ENCODE measurements around the gene DERA. TPM values are rescaled to one million over a fixed set of nuclear protein-coding genes. Genes with fewer than 3 reads are reported as not detected.

The DERA gene
- total RNA-seq, 2 experiments from 2014 or later = 6.2 to 7.2 TPM

DNA sequence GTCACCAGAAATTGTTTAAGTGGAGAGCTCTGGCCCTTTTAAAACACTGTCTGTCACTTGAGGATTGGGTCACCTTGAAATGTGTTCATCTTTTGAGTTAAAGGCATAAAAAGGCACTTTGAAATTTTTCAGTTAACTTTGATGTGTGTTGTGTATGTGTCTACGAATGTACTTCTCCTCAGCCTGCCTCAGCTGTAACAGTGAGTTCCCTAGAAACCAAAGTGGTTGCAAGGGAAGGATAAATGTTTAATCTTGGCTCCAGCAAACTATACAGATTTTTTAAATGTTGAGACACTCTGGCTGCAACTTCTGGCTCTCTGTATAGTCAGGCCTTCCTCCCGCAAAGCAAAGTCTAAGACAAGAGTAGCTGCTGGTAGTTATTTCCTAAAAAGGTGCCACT, 8.3 kb downstream of the DERA start:
- Mint-ChIP-seq H3K4me1 (ENCODE audit: low read depth) (peaks cover 37% of the 10 kb centered on the region), H3K27me3 (no peaks in the 10 kb centered on the region), H3K36me3 (ENCODE audit: low read depth) (no peaks in the 10 kb centered on the region), H3K4me3 (no peak overlapping the region), H3K9me3 (no peaks in the 10 kb centered on the region), H3K27ac (no peak overlapping the region)
- ChIA-PET POLR2A (no interaction called here), CTCF (no interaction called here)
- H3K4me1 ChIP-seq (ENCODE audit: insufficient read depth, low read length) = no peaks in the 10 kb centered on the region
- TF ChIP-seq CTCF (IDR thresholded peaks at IDR 0.05) = no peak
- no peaks in the 10 kb centered on the region for H3K27me3 ChIP-seq (ENCODE audit: control insufficient read depth in 1 of 2, insufficient read depth in 2 of 2, low read length in 2 of 2)
- ATAC-seq (ENCODE audit: poor library complexity) (no peak), DNase-seq (no peak)
- no peak overlapping the region for H3K4me3 ChIP-seq (ENCODE audit: low read length)
- intact Hi-C loops (cut with DNase I, micrococcal nuclease) = no loop called here
- H3K27ac ChIP-seq (ENCODE audit: low read depth in 1 of 2, low read length in 2 of 2) = no peak overlapping the region
- H3K36me3 ChIP-seq (ENCODE audit: insufficient read depth, low read length) = no peaks in the 10 kb centered on the region
- no peaks in the 10 kb centered on the region for H3K9me3 ChIP-seq (ENCODE audit: control insufficient read depth in 1 of 2, insufficient read depth in 1 of 2, low read length in 2 of 2)

- Histone ChIP-seq H3K27ac (ENCODE audit: low read depth in 1 of 2, low read length in 2 of 2) (no peak overlapping the region), H3K27me3 (ENCODE audit: control insufficient read depth in 1 of 2, insufficient read depth in 2 of 2, low read length in 2 of 2) (no peaks in the 10 kb centered on the region), H3K4me1 (ENCODE audit: insufficient read depth, low read length) (no peaks in the 10 kb centered on the region), H3K4me3 (ENCODE audit: low read length) (no peak overlapping the region), H3K36me3 (ENCODE audit: insufficient read depth, low read length) (no peaks in the 10 kb centered on the region), H3K9me3 (ENCODE audit: control insufficient read depth in 1 of 2, insufficient read depth in 1 of 2, low read length in 2 of 2) (no peaks in the 10 kb centered on the region)
- CTCF ChIA-PET = no interaction called here
- POLR2A ChIA-PET = no interaction called here
- Mint-ChIP-seq H3K27me3 (no peaks in the 10 kb centered on the region), H3K4me1 (ENCODE audit: low read depth) (peaks cover 20% of the 10 kb centered on the region), H3K4me3 (no peak overlapping the region), H3K36me3 (ENCODE audit: low read depth) (no peaks in the 10 kb centered on the region), H3K9me3 (no peaks in the 10 kb centered on the region), H3K27ac (no peak overlapping the region)
- TF ChIP-seq CTCF (IDR thresholded peaks at IDR 0.05) = no peak
- ATAC-seq (ENCODE audit: poor library complexity) (no peak), DNase-seq (no peak)
- intact Hi-C loops (cut with DNase I, micrococcal nuclease) = no loop called here
These were observed 13.8 kb downstream of the DERA start for GRCh38 chr12:15924956-15925355.

DNA sequence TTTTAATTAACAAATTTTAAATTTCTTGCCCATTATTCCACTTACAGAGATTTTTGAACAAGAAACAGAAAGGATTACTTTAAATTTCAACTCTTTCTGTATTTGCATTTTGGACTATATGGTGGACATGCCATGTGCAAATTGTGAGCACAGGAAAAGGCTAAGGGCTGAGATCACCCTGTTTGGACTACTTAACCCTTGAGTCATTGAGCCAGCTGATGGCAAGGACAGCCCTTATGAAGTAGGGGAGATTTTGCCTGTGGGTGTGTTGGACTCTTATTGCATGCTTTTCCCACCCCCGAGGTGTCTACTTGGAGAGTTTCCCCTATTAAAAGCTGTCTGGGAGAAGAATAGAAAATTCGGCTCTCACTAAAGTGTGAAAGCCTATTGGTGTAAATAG, 17.2 kb downstream of the DERA start:
- H3K27ac ChIP-seq (ENCODE audit: low read depth in 1 of 2, low read length in 2 of 2) = no peak overlapping the region
- no peaks in the 10 kb centered on the region for H3K4me1 ChIP-seq (ENCODE audit: insufficient read depth, low read length)
- H3K4me3 ChIP-seq (ENCODE audit: low read length) = no peak overlapping the region
- H3K4me3 Mint-ChIP-seq = no peak overlapping the region
- no peaks in the 10 kb centered on the region for H3K9me3 ChIP-seq (ENCODE audit: control insufficient read depth in 1 of 2, insufficient read depth in 1 of 2, low read length in 2 of 2)
- peaks cover 6% of the 10 kb centered on the region for H3K36me3 Mint-ChIP-seq (ENCODE audit: low read depth)
- no peak for TF ChIP-seq CTCF (IDR thresholded peaks at IDR 0.05)
- ATAC-seq (ENCODE audit: poor library complexity) (no peak), DNase-seq (no peak)
- ChIA-PET POLR2A (no interaction called here), CTCF (no interaction called here)
- H3K9me3 Mint-ChIP-seq = no peaks in the 10 kb centered on the region
- H3K27ac Mint-ChIP-seq = no peak overlapping the region
- no peaks in the 10 kb centered on the region for H3K27me3 Mint-ChIP-seq
- intact Hi-C loops (cut with DNase I, micrococcal nuclease) = no loop called here
- H3K27me3 ChIP-seq (ENCODE audit: control insufficient read depth in 1 of 2, insufficient read depth in 2 of 2, low read length in 2 of 2) = no peaks in the 10 kb centered on the region
- H3K4me1 Mint-ChIP-seq (ENCODE audit: low read depth) = peaks cover 12% of the 10 kb centered on the region
- H3K36me3 ChIP-seq (ENCODE audit: insufficient read depth, low read length) = no peaks in the 10 kb centered on the region
